HepG2 (cell line): Measurements from ENCODE around the gene ZNF670. TPM values are rescaled to one million over a fixed set of nuclear protein-coding genes. Genes with fewer than 3 reads are reported as not detected.

ENCODE experiments used
- ARID5B ChIP-seq: IDR thresholded peaks from 2 replicates; pipeline ENCODE4 v1.4.0; 2020; ENCODE audit warnings: mild to moderate bottlenecking, missing genetic modification reagents
- ELF4 ChIP-seq: sonication (generic); formaldehyde crosslinking; IDR thresholded peaks from 2 replicates; pipeline ENCODE4 v1.5.0; 2020; ENCODE audit warnings: missing genetic modification reagents, mild to moderate bottlenecking, moderate library complexity, borderline replicate concordance
- SNAPC4 ChIP-seq: sonication (generic); formaldehyde crosslinking; IDR thresholded peaks from 2 replicates; pipeline ENCODE4 v1.4.0; 2020; ENCODE audit warnings: mild to moderate bottlenecking, missing genetic modification reagents
- ZNF768 ChIP-seq: sonication (generic); formaldehyde crosslinking; IDR thresholded peaks from 2 replicates; pipeline ENCODE4 v1.4.0; 2020; ENCODE audit warnings: missing genetic modification reagents
- ZNF839 ChIP-seq: sonication (generic); formaldehyde crosslinking; IDR thresholded peaks from 2 replicates; pipeline ENCODE4 v1.4.0; 2020; ENCODE audit warnings: missing genetic modification reagents, mild to moderate bottlenecking, borderline replicate concordance
- polyA plus RNA-seq, 8 experiments: library from polyadenylated mRNA; depleted of rRNA in 3 of 8; stranded (reverse) in 7 of 8; unstranded in 1 of 8; fragments of >200 nt; fragmentation: Illumina TruSeq in 4 of 8; extraction: Trizol in 4 of 8; gene quantifications; 2 replicates each; pipeline versions ENCODE4 v1.2.1 to v1.2.3, GENCODE V29; 2011 to 2016; ENCODE audit warnings: low read depth in 4 of 8, missing spikeins in 1 of 8, mixed read lengths in 1 of 8; ENCODE audit not compliant: insufficient read depth in 1 of 8
- total RNA-seq, 5 experiments: library from RNA; depleted of rRNA; stranded (reverse); fragments of >200 nt; fragmentation: Illumina TruSeq; extraction: Trizol; gene quantifications; 2 replicates each; pipeline ENCODE4 v1.2.3, GENCODE V29; 2016; ENCODE audit warnings: low read depth in 1 of 5

ZNF670 gene
- total and polyA plus RNA-seq, 2 of the 13 experiments (the other 11 are each of a cell fraction or from before 2014, with no cell fraction given) = 4.2 to 10.9 TPM

- TF ChIP-seq ARID5B (CRISPR knock-in tag) (no peak), ELF4 (CRISPR knock-in tag) (no peak), SNAPC4 (CRISPR knock-in tag) (no peak), ZNF839 (CRISPR knock-in tag) (no peak), ZNF768 (CRISPR knock-in tag) (no peak)
Observed at GRCh38 chr1:247119600-247120407, 41.2 kb upstream of the ZNF670 start (continued).
